Activated CD4-positive, alpha-beta T cell treated with anti-CD3 and anti-CD28 coated beads, Interleukin-2, amount 50 U/mL, for 24 hours (primary cell): ENCODE data around the gene PDIA2.

Experiments used
- DNase-seq, 2 donors: peaks; one replicate each; pipeline ENCODE4 v3.0.0-alpha.2; 2020; ENCODE audit warnings: low read depth in 1 of 2, low spot score in 1 of 2

PDIA2 gene

GRCh38 chr16:280005-280460, 2.9 kb upstream of the PDIA2 start:
- no peak for DNase-seq

GRCh38 chr16:280552-280951, 2.4 kb upstream of the PDIA2 start, which contains the start of gene ARHGDIG:
TSS of gene ARHGDIG (plus strand) at chr16:280591. CDS start at chr16:280681, 90 bp downstream.
- no peak for DNase-seq

- DNase-seq, result no peak
Measured at GRCh38 chr16:280991-281659, 1.8 kb upstream of the PDIA2 start.

- DNase-seq, result no peak
Measured at GRCh38 chr16:281660-282255, 1.2 kb upstream of the PDIA2 start.

GRCh38 chr16:282491-282890, 473 bp upstream of the PDIA2 start:
- no peak for DNase-seq

GRCh38 chr16:284204-285120, 1.5 kb downstream of the PDIA2 start:
- DNase-seq, result no peak

- no peak for DNase-seq
Measured at GRCh38 chr16:285146-286055, 2.4 kb downstream of the PDIA2 start.

GRCh38 chr16:286491-287297, 3.7 kb downstream of the PDIA2 start:
- no peak for DNase-seq

- no peak for DNase-seq
Measured at GRCh38 chr16:287298-287811, 4.4 kb downstream of the PDIA2 start.

- no peak for DNase-seq
Measured at GRCh38 chr16:287981-288920, 5.3 kb downstream of the PDIA2 start.

GRCh38 chr16:289395-289997, 6.5 kb downstream of the PDIA2 start:
- DNase-seq, result no peak

GRCh38 chr16:290015-290680, 7.2 kb downstream of the PDIA2 start:
- no peak for DNase-seq

GRCh38 chr16:290681-291405, 7.9 kb downstream of the PDIA2 start:
- DNase-seq, result no peak

GRCh38 chr16:291539-291938, 8.6 kb downstream of the PDIA2 start:
- no peak for DNase-seq

- no peak for DNase-seq
Measured at GRCh38 chr16:293043-293775, 10.2 kb downstream of the PDIA2 start.

- DNase-seq, result no peak
Measured at GRCh38 chr16:296276-296675, 13.3 kb downstream of the PDIA2 start.
